Stimulated activated naive CD8-positive, alpha-beta T cell treated with anti-CD3 and anti-CD28 coated beads, Interleukin-15, amount 100 ng/mL, for 72 hours (primary cell): ENCODE results near the gene C19orf53.
A peak's percentile ranks its signal among the peaks of the same experiment; 100 is the strongest.

Experiments used
- ATAC-seq: fragments of 150-1000 bp; cut with Tn5 transposase; 2 replicates; pipeline ENCODE4 v1.10.0; 2021; ENCODE audit warnings: mild to moderate bottlenecking, moderate library complexity
- DNase-seq, 2 donors: peaks; one replicate each; pipeline ENCODE4 v3.0.0; 2021 to 2022
- H3K27ac Mint-ChIP-seq, 2 donors: one replicate each; pipeline ENCODE4 v1.8.0; 2022; ENCODE audit warnings: mild to moderate bottlenecking in 2 of 2, mixed read lengths in 2 of 2, moderate library complexity in 2 of 2
- H3K27me3 Mint-ChIP-seq: one replicate; pipeline ENCODE4 v1.8.0; 2022; ENCODE audit warnings: mixed read lengths
- H3K4me1 Mint-ChIP-seq: one replicate; pipeline ENCODE4 v1.8.0; 2022; ENCODE audit warnings: mild to moderate bottlenecking, mixed read lengths
- H3K4me3 Mint-ChIP-seq, 2 donors: one replicate each; pipeline ENCODE4 v1.8.0; 2022; ENCODE audit warnings: mild to moderate bottlenecking in 2 of 2, mixed read lengths in 2 of 2, moderate library complexity in 1 of 2
- H3K9me3 Mint-ChIP-seq, 2 donors: one replicate each; pipeline ENCODE4 v1.8.0; 2022; ENCODE audit warnings: mixed read lengths in 2 of 2

The C19orf53 gene

DNA sequence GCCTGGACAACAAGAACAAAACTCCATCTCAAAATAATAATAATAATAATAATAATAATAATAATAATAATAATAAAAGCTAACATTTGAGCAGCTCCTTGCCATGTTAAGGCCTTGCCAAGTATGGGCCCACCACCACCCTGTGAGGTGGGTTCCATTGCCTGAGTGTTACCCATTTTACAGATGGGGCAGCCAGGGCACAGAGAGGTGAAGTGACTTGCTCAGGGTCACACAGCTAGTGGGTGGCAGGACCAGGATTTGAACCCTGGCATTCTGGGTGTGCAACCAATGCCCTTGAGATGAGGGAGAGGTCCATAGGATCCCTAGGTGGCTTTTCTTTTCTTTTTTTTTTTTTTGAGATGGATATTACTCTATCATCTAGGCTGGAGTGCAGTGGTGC, 50.4 kb downstream of the C19orf53 start:
- DNase-seq (no peak), ATAC-seq (no peak)
- H3K4me1 Mint-ChIP-seq, result no peaks in the 10 kb centered on the region
- H3K9me3 Mint-ChIP-seq, result no peaks in the 10 kb centered on the region
- no peaks in the 10 kb centered on the region for H3K27me3 Mint-ChIP-seq
- H3K27ac Mint-ChIP-seq, result no peak overlapping the region
- H3K4me3 Mint-ChIP-seq, result no peak overlapping the region

DNA sequence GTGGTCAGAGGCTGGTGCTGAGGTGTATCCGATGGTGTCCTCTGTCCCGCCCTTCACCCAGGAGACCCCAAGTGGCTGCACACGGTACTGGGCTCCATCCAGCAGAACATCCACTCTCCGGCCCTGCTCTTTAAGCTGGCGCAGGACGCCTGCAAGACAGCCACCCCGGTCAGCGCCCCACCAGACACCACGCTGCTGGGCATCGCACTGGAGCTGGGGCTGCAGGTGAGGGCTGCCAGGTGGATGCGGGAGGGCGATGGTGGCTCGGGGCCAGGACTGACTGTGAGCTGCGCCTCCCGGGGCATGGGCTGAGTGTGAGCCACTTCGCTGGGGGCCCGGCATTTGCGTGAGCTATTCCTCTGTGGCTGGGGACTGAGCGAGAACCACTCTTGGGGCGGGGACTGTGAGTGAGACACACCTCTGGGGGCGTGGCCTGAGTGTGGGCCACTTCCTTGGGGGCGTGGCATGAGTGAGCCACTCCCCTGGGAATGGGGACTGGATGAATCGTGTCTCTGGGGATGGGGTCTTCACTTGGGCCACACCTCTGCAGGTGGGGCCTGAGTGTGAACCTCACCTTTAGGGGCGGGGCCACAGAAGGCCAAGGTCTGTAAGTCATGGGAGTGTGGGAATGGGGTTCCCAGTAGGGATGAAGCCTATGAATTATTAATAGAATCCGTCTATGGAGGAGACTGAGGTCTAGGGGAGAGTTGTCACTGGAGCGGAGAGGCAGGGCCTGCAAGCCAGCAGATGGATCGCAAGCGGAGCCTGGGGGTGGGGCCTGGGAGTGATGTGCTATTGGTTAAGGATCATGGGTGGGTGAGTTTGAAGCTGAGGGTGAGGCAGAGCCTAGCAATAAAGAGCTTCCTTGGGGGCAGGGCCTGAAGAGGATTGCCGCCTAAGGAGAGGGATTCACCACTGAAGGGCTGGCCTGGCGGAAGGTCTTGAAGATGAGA, 51.5 kb downstream of the C19orf53 start:
- H3K27me3 Mint-ChIP-seq, result no peaks in the 10 kb centered on the region
- ATAC-seq, result peak; percentile 55
- H3K27ac Mint-ChIP-seq, result peak overlapping the region in 1 of 2 donors; percentile 84
- DNase-seq, result no peak
- H3K9me3 Mint-ChIP-seq, result no peaks in the 10 kb centered on the region
- H3K4me1 Mint-ChIP-seq, result peaks cover 2% of the 10 kb centered on the region
- H3K4me3 Mint-ChIP-seq, result no peak overlapping the region

DNA sequence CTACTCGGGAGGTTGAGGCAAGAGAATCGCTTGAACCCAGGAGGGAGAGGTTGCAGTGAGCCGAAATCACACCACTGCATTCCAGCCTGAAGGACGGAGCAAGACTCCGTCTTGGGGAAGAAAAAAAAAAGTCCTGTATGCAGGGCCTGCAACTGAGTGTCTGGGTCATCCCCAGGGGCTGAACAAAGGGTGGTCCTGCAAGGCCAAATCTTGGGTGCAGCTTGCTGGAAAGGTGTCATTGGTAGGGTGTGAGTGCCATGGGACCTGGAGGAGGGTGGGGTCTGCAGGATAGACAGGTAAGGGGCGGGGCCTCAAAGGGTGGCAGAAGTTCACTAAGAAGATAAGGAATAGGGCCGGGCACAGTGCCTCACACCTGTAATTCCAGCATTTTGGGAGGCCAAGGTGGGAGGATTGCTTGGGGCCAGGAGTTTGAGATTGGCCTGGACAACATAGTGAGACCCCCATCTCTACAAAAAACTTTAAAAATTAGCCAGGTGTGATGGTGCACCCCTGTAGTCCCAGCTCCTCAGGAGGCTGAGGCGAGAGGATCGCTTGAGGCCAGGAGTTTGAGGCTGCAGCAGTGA, 52.5 kb downstream of the C19orf53 start:
- peaks cover 11% of the 10 kb centered on the region for H3K4me1 Mint-ChIP-seq
- H3K4me3 Mint-ChIP-seq, result no peak overlapping the region
- no peaks in the 10 kb centered on the region for H3K27me3 Mint-ChIP-seq
- ATAC-seq (no peak), DNase-seq (no peak)
- H3K27ac Mint-ChIP-seq, result no peak overlapping the region
- no peaks in the 10 kb centered on the region for H3K9me3 Mint-ChIP-seq

DNA sequence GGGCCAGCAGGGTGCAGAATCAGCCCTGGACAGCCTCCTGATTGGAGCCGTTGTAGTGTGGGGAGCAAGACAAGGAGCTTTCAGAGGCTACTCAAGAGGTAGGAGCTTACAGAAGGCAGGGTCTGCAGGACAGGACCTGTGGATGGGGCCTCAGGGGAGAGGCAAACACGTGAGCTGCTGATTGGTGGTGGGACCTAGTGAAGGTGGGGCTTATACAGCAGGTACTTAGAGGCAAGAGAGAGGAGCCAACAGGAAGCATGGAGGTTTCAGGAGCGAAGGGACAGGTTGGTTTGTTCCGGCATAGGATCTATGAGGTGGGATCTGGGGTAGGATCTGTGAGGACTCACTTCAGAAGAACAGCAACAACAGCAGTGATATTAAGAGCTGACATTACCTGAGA, 53.4 kb downstream of the C19orf53 start:
- no peaks in the 10 kb centered on the region for H3K9me3 Mint-ChIP-seq
- H3K4me1 Mint-ChIP-seq, result peaks cover 14% of the 10 kb centered on the region
- no peak overlapping the region for H3K27ac Mint-ChIP-seq
- no peak overlapping the region for H3K4me3 Mint-ChIP-seq
- ATAC-seq, result no peak
- no peak for DNase-seq
- no peaks in the 10 kb centered on the region for H3K27me3 Mint-ChIP-seq
